B cell (primary cell): ENCODE results near the gene MOXD1. TPM values are rescaled to one million over a fixed set of nuclear protein-coding genes. Genes with fewer than 3 reads are reported as not detected.
A peak's percentile ranks its signal among the peaks of the same experiment; 100 is the strongest.

Experiments used
- ATAC-seq: fragments of 200-7000 bp; cut with Tn5 transposase; one replicate; pipeline ENCODE4 v1.10.0; 2021; ENCODE audit warnings: low read depth, mild to moderate bottlenecking, moderate number of reproducible peaks, moderate library complexity
- CTCF ChIA-PET: fragments of 350-600 bp; sonication (Branson Sonifier 250); formaldehyde crosslinking; loops from one replicate; lab custom pipeline; 2021; ENCODE audit warnings: antibody characterized with exemption, inconsistent platforms; lab: Charles Lee
- POLR2A ChIA-PET: fragments of 350-600 bp; sonication (Branson Sonifier 250); formaldehyde crosslinking; loops from one replicate; lab custom pipeline; 2021; ENCODE audit warnings: antibody characterized with exemption; lab: Charles Lee
- DNase-seq: peaks from one replicate; pipeline ENCODE4 v3.0.0; 2013
- H2AFZ ChIP-seq: 2 replicates; pipeline ENCODE4 v1.6.1; 2012; ENCODE audit warnings: mild to moderate bottlenecking, low read depth, low read length; ENCODE audit not compliant: insufficient read depth, poor library complexity, severe bottlenecking
- H3K27ac ChIP-seq, 2 donors: 1 replicate in 1 of 2; 2 replicates in 1 of 2; pipeline ENCODE4 v1.5.1; 2012 to 2013; ENCODE audit warnings: low read length in 2 of 2, mild to moderate bottlenecking in 2 of 2, moderate library complexity in 1 of 2
- H3K27me3 ChIP-seq, 4 experiments: fragments of 200-600 bp in 1 of 4; sonication (generic) in 1 of 4; replicated peaks in 1 of 4; 1 replicate in 2 of 4; 2 replicates in 2 of 4; pipeline versions ENCODE4 v1.6.1 to v1.7.0; 2013 to 2016; ENCODE audit warnings: low read length in 3 of 4, mild to moderate bottlenecking in 2 of 4, mixed read lengths in 1 of 4, moderate library complexity in 1 of 4; ENCODE audit not compliant: insufficient read depth in 4 of 4, control insufficient read depth in 3 of 4; ENCODE audit errors: control extremely low read depth in 1 of 4
- H3K36me3 ChIP-seq, 2 experiments: replicated peaks in 1 of 2; 1 replicate in 1 of 2; 2 replicates in 1 of 2; pipeline versions ENCODE4 v1.6.1 to v1.7.1; 2013; ENCODE audit warnings: low read length in 1 of 2; ENCODE audit not compliant: insufficient read depth in 2 of 2, control insufficient read depth in 1 of 2; ENCODE audit errors: control extremely low read depth in 1 of 2, extremely low read depth in 1 of 2
- H3K4me1 ChIP-seq, 2 donors: fragments of 200-600 bp in 1 of 2; sonication (generic) in 1 of 2; 1 replicate in 1 of 2; 2 replicates in 1 of 2; pipeline versions ENCODE4 v1.5.1 to v1.6.1; 2013 to 2017; ENCODE audit warnings: low read length in 2 of 2; ENCODE audit not compliant: control insufficient read depth in 2 of 2, insufficient read depth in 2 of 2
- H3K4me2 ChIP-seq: replicated peaks from 2 replicates; pipeline ENCODE3; 2012; ENCODE audit warnings: mild to moderate bottlenecking, low read depth, low read length; ENCODE audit not compliant: poor library complexity, severe bottlenecking
- H3K4me3 ChIP-seq, 5 experiments: fragments of 200-600 bp in 1 of 5; sonication (generic) in 1 of 5; 1 replicate in 3 of 5; 2 replicates in 2 of 5; pipeline versions ENCODE4 v1.5.1 to v1.7.0; 2011 to 2016; ENCODE audit warnings: low read length in 4 of 5, mild to moderate bottlenecking in 4 of 5, low read depth in 2 of 5, control low read depth in 1 of 5, moderate library complexity in 1 of 5; ENCODE audit not compliant: insufficient read depth in 1 of 5; ENCODE audit errors: control extremely low read depth in 1 of 5, extremely low read depth in 1 of 5
- H3K79me2 ChIP-seq: fragments of 200-600 bp; sonication (generic); one replicate; pipeline ENCODE4 v1.6.0; 2016; ENCODE audit warnings: low read length; ENCODE audit not compliant: control insufficient read depth, insufficient read depth
- H3K9ac ChIP-seq: fragments of 200-600 bp; sonication (generic); 2 replicates; pipeline ENCODE4 v1.6.1; 2017; ENCODE audit warnings: mild to moderate bottlenecking, low read length, moderate library complexity
- H3K9me3 ChIP-seq, 3 donors: one replicate each; pipeline versions ENCODE4 v1.6.1 to v1.7.1; 2013; ENCODE audit warnings: low read length in 2 of 3; ENCODE audit not compliant: control insufficient read depth in 2 of 3, insufficient read depth in 1 of 3; ENCODE audit errors: control extremely low read depth in 1 of 3
- H4K20me1 ChIP-seq: 2 replicates; pipeline ENCODE4 v1.6.0; 2012; ENCODE audit warnings: mild to moderate bottlenecking, low read length; ENCODE audit not compliant: insufficient read depth, control insufficient read depth, poor library complexity, severe bottlenecking
- H3K27ac Mint-ChIP-seq: one replicate; pipeline ENCODE4 v1.8.0; 2021; ENCODE audit warnings: mixed read lengths
- H3K27me3 Mint-ChIP-seq: one replicate; pipeline ENCODE4 v1.8.0; 2021; ENCODE audit warnings: mixed read lengths
- H3K4me1 Mint-ChIP-seq: one replicate; pipeline ENCODE4 v1.8.0; 2021; ENCODE audit warnings: mixed read lengths
- H3K4me3 Mint-ChIP-seq: one replicate; pipeline ENCODE4 v1.8.0; 2021; ENCODE audit warnings: mixed read lengths
- H3K9me3 Mint-ChIP-seq: one replicate; pipeline ENCODE4 v1.8.0; 2022; ENCODE audit warnings: mixed read lengths; ENCODE audit not compliant: insufficient read depth
- EZH2 ChIP-seq: IDR thresholded peaks from 2 replicates; pipeline ENCODE4 v1.6.1; 2012; ENCODE audit warnings: borderline replicate concordance, low read depth, mild to moderate bottlenecking, moderate library complexity, low read length; ENCODE audit not compliant: insufficient read depth, poor library complexity, severe bottlenecking
- WGBS: methylation state at CpG from one replicate; pipeline ENCODE4 v1.1.5; 2013; ENCODE audit warnings: missing lambda C conversion rate; ENCODE audit not compliant: insufficient coverage; 5-methylcytosine and 5-hydroxymethylcytosine counted together
- intact Hi-C: fragments of 100-400 bp; cut with micrococcal nuclease; formaldehyde crosslinking; loops from one replicate; pipeline ENCODE4 v1.10.0; 2022
- polyA plus RNA-seq: library from polyadenylated mRNA; depleted of rRNA; stranded (reverse); fragments of >200 nt; gene quantifications from 2 replicates; pipeline ENCODE4 v1.2.3, GENCODE V29; 2012
- total RNA-seq, 2 donors: library from RNA; stranded (reverse); fragments of 120-200 nt in 1 of 2; gene quantifications; 1 replicate in 1 of 2; 2 replicates in 1 of 2; pipeline versions ENCODE4 v1.2.3 to v1.2.4, GENCODE V29; 2013 to 2022
- TF ChIP-seq, protein P1 (sequence below): fragments of 200-600 bp; IDR thresholded peaks from one replicate; pipeline ENCODE4 v1.8.0; 2022; ENCODE audit warnings: antibody characterized with exemption, mild to moderate bottlenecking

Gene MOXD1
- total and polyA plus RNA-seq, 2 donors (not counting 1 experiment from before 2014, with no cell fraction given), result 1.5 to 7.0 TPM

DNA sequence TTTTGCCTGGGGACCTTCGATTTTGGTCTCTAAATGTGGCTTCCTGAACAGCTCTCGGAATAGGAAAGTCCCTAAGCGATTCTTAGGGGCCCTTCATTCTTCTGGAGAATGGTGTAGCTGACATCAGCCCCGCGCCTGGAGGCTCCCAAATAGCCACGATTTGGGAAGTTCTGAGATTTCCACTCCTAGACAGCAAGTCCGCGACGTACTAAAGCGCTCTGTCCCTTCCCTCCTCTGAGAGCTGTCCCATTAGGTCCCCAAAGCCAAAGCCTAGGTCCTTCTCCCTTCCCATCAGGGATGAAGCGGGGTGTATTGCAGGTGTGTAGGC, 756 bp downstream of the MOXD1 start:
- POLR2A ChIA-PET, result no interaction called here
- TF ChIP-seq, protein P1, sequence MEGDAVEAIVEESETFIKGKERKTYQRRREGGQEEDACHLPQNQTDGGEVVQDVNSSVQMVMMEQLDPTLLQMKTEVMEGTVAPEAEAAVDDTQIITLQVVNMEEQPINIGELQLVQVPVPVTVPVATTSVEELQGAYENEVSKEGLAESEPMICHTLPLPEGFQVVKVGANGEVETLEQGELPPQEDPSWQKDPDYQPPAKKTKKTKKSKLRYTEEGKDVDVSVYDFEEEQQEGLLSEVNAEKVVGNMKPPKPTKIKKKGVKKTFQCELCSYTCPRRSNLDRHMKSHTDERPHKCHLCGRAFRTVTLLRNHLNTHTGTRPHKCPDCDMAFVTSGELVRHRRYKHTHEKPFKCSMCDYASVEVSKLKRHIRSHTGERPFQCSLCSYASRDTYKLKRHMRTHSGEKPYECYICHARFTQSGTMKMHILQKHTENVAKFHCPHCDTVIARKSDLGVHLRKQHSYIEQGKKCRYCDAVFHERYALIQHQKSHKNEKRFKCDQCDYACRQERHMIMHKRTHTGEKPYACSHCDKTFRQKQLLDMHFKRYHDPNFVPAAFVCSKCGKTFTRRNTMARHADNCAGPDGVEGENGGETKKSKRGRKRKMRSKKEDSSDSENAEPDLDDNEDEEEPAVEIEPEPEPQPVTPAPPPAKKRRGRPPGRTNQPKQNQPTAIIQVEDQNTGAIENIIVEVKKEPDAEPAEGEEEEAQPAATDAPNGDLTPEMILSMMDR, result no peak

DNA sequence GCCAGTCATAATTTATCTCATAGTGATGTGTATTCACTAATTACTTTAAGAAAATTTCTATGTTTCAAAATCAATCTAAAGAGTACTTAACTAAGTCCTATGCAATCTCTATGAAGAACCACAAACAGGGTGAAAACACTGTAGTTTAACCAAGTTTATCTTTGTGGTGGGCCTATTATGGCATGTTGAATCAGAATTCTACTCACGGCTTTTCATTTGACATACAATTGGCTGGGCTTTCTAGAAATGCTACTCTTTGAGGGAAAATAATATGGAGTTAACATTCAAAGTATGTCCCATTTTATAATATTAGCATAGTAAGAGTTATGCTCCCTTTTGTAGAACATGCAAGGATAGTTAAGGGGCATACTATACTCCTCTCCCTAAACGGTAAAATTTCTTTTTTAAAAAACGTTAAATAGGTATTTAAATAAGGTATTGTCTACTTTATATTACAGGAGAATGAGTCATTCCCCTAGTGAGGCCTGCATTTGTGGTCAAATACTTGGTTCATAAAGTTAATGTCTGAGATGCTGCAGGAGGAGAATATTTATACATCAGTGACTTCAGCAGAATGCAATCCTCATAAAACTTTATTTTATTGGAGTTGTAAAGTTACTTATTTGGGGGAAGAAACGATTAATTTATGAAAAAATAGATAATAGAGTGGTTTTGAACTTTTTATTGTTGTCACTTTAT, 1.8 kb downstream of the MOXD1 start:
- Histone ChIP-seq H3K79me2 (no peaks in the 10 kb centered on the region), H3K36me3 (no peaks in the 10 kb centered on the region), H3K4me3 (no peak overlapping the region), H3K27me3 (peaks cover 0 to 19% (median 11%) of the 10 kb centered on the region in 4 experiments), H3K4me2 (no peak overlapping the region), H4K20me1 (no peaks in the 10 kb centered on the region), H3K9ac (no peak overlapping the region), H3K27ac (no peak overlapping the region), H3K9me3 (peaks cover 3 to 13% (median 3%) of the 10 kb centered on the region in 3 donors), H2AFZ (no peak overlapping the region), H3K4me1 (peaks cover 13 to 14% of the 10 kb centered on the region in 2 donors)
- no peak for TF ChIP-seq EZH2
- TF ChIP-seq, protein P1, result no peak
- DNase-seq (no peak), ATAC-seq (no peak)
- Mint-ChIP-seq H3K4me1 (peaks cover 20% of the 10 kb centered on the region), H3K4me3 (peak overlapping the region; percentile 88), H3K27me3 (peaks cover 20% of the 10 kb centered on the region), H3K9me3 (peaks cover 9% of the 10 kb centered on the region), H3K27ac (no peak overlapping the region)
- POLR2A ChIA-PET, result no interaction called here
- CTCF ChIA-PET, result interaction anchor here (0.6 to 1.6 kb wide), 2 partner anchors 101 to 120 kb away, joined by 3 to 6 read pairs; no protein-coding TSS in a partner anchor
- intact Hi-C loops, result loop anchor here (2.0 to 10.0 kb wide), 3 partner anchors 43 to 99 kb away; no protein-coding TSS in a partner anchor
- WGBS, result no CpG with 5 or more reads among the region's 4 CpGs

More for the DNA sequence above, 756 bp downstream of the MOXD1 start:
- Mint-ChIP-seq H3K27me3 (peaks cover 20% of the 10 kb centered on the region), H3K4me3 (peak overlapping the region; percentile 88), H3K27ac (peak overlapping the region; percentile 69), H3K4me1 (peaks cover 24% of the 10 kb centered on the region), H3K9me3 (peaks cover 4% of the 10 kb centered on the region)
- Histone ChIP-seq H3K27ac (no peak overlapping the region), H3K9me3 (peaks cover 0 to 3% (median 3%) of the 10 kb centered on the region in 3 donors), H3K4me3 (peak overlapping the region in 4 of 5 experiments; percentile 71 to 84 (median 74)), H3K36me3 (no peaks in the 10 kb centered on the region), H2AFZ (peak overlapping the region; percentile 93), H4K20me1 (no peaks in the 10 kb centered on the region), H3K4me1 (peaks cover 13 to 14% of the 10 kb centered on the region in 2 donors), H3K9ac (peak overlapping the region; percentile 81), H3K4me2 (peak overlapping the region; percentile 96), H3K79me2 (no peaks in the 10 kb centered on the region), H3K27me3 (peaks cover 0 to 19% (median 11%) of the 10 kb centered on the region in 4 experiments)
- CTCF ChIA-PET, result interaction anchor here (0.7 to 1.6 kb wide), 5 partner anchors 47 to 130 kb away, joined by 3 to 6 read pairs (median 5); no protein-coding TSS in a partner anchor
- ATAC-seq, result no peak
- intact Hi-C loops, result loop anchor here (2.0 to 10.0 kb wide), 3 partner anchors 42 to 100 kb away; no protein-coding TSS in a partner anchor
- 8% methylated on average over 9 of the region's 11 CpGs for WGBS
- no peak for DNase-seq
